HG02678 (cell line): ENCODE data around the gene CIAO1.
"Not testable (repeated sequence)": the region's sequence is repeated elsewhere in the genome, so short reads cannot be mapped to it uniquely, and the experiment has no call there.

Source experiments
- ATAC-seq: cut with Tn5 transposase; IDR thresholded peaks from one replicate; pipeline ENCODE4 v1.9.1; 2021; ENCODE audit warnings: mild to moderate bottlenecking, moderate library complexity; ENCODE audit not compliant: unreplicated experiment

CIAO1 gene

GRCh38 chr2:96249654-96250053, 16.4 kb upstream of the CIAO1 start:
- ATAC-seq: no peak

DNA sequence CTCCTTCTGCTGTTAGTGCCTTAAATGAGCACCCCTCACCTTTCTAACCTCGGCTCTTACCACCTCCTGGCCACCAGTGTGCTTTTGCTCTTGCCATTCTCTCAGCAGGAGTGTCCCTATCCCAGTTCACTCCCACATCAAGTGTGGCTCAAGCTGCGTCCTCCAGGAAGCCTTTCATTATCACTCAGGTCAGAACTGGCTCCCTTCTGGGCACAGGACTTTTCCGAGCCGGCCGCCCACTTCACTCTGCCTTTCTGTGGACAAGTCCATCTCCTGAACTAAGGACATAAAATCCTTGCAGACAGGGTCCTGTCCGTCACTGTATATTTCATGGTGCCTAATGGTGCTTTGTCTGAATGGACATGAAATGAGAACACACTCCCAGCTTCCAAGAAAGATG, 15.8 kb upstream of the CIAO1 start:
- ATAC-seq: no peak

DNA sequence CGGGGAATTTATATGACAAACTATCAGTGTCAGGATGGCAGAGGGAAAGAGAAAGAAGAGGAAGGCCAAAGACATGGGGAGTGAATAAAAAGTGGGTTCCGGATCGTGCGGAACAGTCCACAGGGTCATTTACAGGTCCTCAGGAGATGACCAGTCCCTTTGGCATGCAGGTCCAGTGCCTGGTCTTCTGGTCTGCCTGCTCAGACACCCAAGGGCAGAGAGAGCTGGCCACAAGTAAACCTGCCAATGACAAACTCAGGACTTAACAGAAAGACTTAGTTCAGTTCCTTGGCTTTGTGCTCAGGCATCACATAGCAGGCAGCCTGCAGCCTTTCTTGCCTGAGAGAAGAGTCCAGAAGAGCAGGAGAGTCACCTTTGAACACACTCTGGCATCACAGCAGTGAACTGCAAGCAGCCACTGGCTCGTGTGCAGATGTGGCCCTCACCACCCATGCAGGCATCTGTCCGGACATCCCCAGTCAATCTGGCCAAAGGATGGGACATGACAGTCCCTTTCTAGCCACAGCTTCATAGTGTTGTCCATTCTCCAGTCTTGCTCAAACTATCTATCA, 14.2 kb upstream of the CIAO1 start:
- ATAC-seq: no peak

- ATAC-seq: no peak
Measured at GRCh38 chr2:96252526-96252925, 13.5 kb upstream of the CIAO1 start.

GRCh38 chr2:96253006-96253405, 13.0 kb upstream of the CIAO1 start:
- ATAC-seq: no peak

- no peak for ATAC-seq
Measured at GRCh38 chr2:96254571-96254970, 11.5 kb upstream of the CIAO1 start.

DNA sequence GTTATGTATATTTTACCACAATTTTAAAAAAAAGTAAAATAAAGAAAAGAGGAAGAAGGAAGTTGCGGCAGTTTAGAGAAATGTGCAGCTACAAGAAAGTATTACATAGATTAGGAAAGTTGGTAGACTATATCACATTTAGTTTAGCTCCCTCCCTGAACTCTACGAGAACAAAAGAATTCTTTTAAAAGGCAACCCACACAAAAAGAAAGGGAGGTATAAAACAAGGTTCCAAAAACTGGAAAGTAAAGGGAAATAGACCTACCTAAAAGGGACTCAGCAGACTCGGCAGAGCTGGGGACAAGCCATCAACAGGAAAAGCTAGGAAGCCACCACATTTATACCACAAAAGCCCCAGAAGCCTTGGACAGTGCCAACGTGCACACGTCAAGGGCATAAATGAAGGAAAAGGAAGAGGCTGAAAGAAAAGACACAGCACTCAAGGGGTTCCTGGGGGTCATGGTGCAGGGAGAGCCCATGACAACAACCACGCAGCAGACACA, 9.4 kb upstream of the CIAO1 start:
- ATAC-seq: no peak

DNA sequence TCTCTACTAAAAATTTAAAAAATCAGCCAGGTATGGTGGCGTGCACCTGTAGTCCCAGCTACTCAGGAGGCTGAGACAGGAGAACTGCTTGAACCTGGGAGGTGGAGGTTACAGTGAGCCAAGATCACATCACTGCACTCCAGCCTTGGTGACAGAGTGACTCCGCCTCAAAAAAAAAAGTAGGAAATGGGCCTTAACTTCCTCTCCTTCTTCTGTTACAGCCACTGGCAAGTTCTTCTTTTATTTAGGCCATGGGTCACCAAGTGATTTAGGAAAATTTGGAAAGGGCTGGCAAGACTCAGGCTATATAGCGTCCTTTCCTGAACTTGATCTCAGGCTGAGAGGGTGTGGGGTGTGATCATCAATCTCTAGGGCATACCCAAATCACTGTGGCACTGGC, 8.3 kb upstream of the CIAO1 start:
- ATAC-seq: not testable (repeated sequence)

GRCh38 chr2:96258166-96259022, 7.6 kb upstream of the CIAO1 start:
- no peak for ATAC-seq

- no peak for ATAC-seq
Measured at GRCh38 chr2:96259497-96259921, 6.5 kb upstream of the CIAO1 start.

GRCh38 chr2:96260387-96261260, 5.4 kb upstream of the CIAO1 start:
- ATAC-seq: no peak

DNA sequence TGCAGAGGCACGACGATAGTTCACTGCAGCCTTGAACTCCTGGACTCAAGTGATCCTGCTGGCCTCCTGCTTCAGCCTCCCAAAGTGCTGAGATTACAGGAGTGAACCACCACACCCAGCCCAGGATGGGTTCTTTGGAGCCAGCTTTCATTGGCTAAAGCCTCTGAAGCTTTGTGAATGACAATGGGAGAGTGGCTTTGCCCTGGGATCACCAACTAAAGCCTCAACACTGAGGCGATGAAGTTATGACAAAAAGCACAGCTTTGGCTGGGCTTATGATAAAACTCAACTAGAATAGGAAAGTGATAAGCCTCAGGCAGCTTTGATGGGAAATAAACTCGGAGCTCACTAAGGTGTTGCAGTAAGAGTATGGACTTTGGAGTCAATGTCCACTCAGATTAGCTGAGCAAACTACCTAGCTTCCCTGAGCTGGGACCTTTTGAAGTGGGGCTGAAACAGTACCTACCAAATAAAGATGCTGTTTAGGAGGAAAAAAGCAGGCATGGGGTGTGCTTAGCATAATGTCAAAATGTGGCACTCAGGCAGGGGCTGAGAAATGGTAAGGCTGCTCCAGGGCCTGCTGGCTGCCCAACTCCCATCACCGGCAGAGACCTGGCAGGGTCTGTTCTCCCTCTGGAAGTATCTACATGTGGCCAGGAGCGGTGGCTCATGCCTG, 4.6 kb upstream of the CIAO1 start:
- ATAC-seq: no peak

- no peak for ATAC-seq
Measured at GRCh38 chr2:96262306-96262705, 3.7 kb upstream of the CIAO1 start.

GRCh38 chr2:96264086-96264485, 1.9 kb upstream of the CIAO1 start:
- ATAC-seq: no peak

DNA sequence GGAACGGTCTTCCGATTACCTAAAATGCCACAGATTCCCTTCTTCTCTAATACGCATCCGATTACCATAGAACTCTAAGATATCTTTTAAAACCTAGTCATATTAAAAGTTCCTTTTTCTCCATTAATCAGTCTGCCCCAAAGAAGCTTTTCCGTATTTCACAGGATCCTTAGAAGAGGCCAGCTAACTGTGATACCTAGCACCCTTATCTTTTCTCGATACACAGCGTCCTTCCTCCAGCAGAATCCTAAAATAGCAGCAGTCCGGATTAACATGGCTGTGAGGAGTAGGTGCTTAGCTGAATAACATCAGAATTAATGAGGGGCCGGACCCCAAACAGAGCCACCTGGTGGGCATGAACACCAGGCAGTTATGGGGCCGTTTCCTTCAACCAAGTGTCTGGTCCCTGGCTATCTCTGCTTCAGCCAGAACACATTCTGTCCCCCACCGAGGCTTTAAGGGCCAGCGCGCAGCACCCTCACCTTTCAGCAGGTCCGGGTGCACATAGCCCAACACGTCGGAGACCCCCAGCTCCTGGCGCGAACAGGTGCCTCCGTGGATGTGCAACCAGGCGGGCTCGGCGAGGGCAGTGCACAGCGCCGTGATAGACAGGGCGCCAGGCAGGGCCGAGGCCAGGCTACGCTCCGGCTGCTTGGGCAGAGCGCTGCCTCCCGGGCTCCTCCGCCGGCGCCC, 1.2 kb upstream of the CIAO1 start:
- peak; percentile 1 for ATAC-seq

- ATAC-seq: peak; percentile 20
Measured at GRCh38 chr2:96265349-96265839, 631 bp upstream of the CIAO1 start.

DNA sequence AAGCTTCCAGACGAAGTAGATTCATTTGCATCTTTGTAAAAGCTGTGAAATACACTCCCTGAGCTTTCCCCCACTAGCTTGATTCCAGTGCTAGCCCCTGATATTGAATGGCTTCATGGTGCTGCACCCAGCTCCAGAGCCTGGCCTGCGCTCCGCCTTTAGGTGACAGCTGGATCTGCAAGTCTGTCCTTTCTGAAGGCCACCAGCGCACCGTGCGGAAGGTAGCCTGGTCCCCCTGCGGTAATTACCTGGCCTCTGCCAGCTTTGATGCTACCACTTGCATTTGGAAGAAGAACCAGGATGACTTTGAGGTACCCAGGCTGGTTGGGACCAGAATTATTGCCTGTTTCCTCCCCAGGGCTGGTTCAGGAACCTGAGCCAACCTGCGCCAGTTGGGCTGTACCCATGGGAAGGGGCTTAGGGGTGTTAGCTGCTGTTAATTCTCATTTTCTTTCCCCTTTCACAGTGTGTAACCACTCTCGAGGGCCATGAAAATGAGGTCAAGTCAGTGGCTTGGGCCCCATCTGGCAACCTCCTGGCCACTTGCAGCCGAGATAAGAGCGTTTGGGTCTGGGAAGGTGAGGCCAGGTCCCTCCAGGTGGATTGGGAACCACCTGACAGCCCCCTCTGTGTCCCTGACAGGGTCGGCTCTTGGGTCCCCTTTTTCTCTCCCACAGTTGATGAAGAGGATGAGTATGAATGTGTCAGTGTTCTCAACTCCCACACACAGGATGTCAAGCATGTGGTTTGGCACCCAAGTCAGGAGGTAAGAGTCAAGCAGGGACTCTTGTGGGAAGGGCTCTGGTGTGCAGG, 1.3 kb downstream of the CIAO1 start:
- no peak for ATAC-seq

DNA sequence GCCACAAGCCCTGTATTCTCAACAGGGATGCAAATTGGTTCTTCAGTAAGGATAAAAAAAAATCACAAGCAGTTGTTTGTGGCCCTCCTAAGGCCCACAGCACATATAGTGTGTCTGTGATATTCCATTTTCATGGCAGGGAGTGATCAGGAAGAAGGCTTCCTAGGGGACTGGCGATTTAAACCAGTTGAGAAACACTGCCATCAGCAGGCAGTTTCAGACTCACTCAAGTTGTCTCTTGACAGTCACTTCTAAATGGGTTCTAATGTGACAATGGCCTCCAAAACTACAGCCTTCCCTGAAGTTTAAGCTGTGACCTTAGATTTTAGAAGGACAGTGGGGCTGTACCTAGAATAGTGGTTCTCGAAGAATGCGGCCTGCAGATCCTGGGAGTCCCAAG, 6.0 kb downstream of the CIAO1 start:
- ATAC-seq: no peak

- ATAC-seq: no peak
Measured at GRCh38 chr2:96273763-96274162, 7.7 kb downstream of the CIAO1 start.
